ENCODE measurements around the gene ENO2. TPM values are rescaled to one million over a fixed set of nuclear protein-coding genes. Genes with fewer than 3 reads are reported as not detected.

Gene ENO2
- total and polyA plus RNA-seq, 2 experiments from 2014 or later: 43.5 to 53.5 TPM

- Histone ChIP-seq H3K27me3 (ENCODE audit: insufficient read depth) (no peaks in the 10 kb centered on the region), H3K27ac (ENCODE audit: low read depth) (no peak overlapping the region), H3K4me3 (peak overlapping the region; percentile 97), H3F3A (replicated peaks; ENCODE audit: low read depth) (peaks cover 42% of the 10 kb centered on the region), H3K9me2 (ENCODE audit: insufficient read depth) (no peaks in the 10 kb centered on the region), H3K79me2 (replicated peaks; ENCODE audit: insufficient read depth) (peaks cover 59% of the 10 kb centered on the region), H4K20me1 (replicated peaks; ENCODE audit: insufficient read depth) (peaks cover 32% of the 10 kb centered on the region), H3K4me2 (peak overlapping the region; percentile 99), H3K36me3 (ENCODE audit: insufficient read depth) (peaks cover 10% of the 10 kb centered on the region), H2AFZ (no peak overlapping the region), H3K4me1 (ENCODE audit: insufficient read depth) (peaks cover 47% of the 10 kb centered on the region)
- Mint-ChIP-seq H3K36me3 (ENCODE audit: low read depth) (peaks cover 37% of the 10 kb centered on the region), H3K9me3 (no peaks in the 10 kb centered on the region; the same call in 1 of the 3 replicates), H3K27me3 (ENCODE audit: insufficient read depth, low read depth, poor library complexity) (peaks cover 22% of the 10 kb centered on the region), H3K4me1 (peaks cover 45% of the 10 kb centered on the region), H3K27ac (no peak overlapping the region), H3K4me3 (peak overlapping the region; percentile 97)
- DNase-seq (ENCODE audit: low spot score) (no peak), ATAC-seq (no peak)
- TF ChIP-seq ZNF331 (CRISPR knock-in tag; IDR thresholded peaks at IDR 0.05; ENCODE audit: low read depth): no peak
- no peak for TF ChIP-seq ETS1 (IDR thresholded peaks at IDR 0.05)
- no peak for TF ChIP-seq NANOG (IDR thresholded peaks at IDR 0.05; ENCODE audit: borderline replicate concordance)
- no peak for TF ChIP-seq REST (IDR thresholded peaks at IDR 0.05; ENCODE audit: unreplicated experiment)
- TF ChIP-seq EZH2phosphoT487 (IDR thresholded peaks at IDR 0.05; ENCODE audit: unreplicated experiment): no peak
- no peak for TF ChIP-seq CTCF (conservative IDR thresholded peaks at IDR 0.05; ENCODE audit: low read depth in 2 of 2)
- TF ChIP-seq ZNF114 (CRISPR knock-in tag; IDR thresholded peaks at IDR 0.05): no peak
- TF ChIP-seq EZH2 (IDR thresholded peaks at IDR 0.05; ENCODE audit: low read depth, unreplicated experiment): no peak
- TF ChIP-seq JUNB (IDR thresholded peaks at IDR 0.05; ENCODE audit: unreplicated experiment): no peak
- TF ChIP-seq CREB1 (CRISPR knock-in tag; IDR thresholded peaks at IDR 0.05; ENCODE audit: low read depth): no peak
Observed at GRCh38 chr12:6929466-6930452, 15.4 kb downstream of the ENO2 start.

Measured in GM23338 (cell line).